ENCODE data around the gene SARDH. TPM values are rescaled to one million over a fixed set of nuclear protein-coding genes. Genes with fewer than 3 reads are reported as not detected.

Gene SARDH
- total RNA-seq, 4 donors from 2014 or later: 0.10 to 0.29 TPM; not detected in 2

DNA sequence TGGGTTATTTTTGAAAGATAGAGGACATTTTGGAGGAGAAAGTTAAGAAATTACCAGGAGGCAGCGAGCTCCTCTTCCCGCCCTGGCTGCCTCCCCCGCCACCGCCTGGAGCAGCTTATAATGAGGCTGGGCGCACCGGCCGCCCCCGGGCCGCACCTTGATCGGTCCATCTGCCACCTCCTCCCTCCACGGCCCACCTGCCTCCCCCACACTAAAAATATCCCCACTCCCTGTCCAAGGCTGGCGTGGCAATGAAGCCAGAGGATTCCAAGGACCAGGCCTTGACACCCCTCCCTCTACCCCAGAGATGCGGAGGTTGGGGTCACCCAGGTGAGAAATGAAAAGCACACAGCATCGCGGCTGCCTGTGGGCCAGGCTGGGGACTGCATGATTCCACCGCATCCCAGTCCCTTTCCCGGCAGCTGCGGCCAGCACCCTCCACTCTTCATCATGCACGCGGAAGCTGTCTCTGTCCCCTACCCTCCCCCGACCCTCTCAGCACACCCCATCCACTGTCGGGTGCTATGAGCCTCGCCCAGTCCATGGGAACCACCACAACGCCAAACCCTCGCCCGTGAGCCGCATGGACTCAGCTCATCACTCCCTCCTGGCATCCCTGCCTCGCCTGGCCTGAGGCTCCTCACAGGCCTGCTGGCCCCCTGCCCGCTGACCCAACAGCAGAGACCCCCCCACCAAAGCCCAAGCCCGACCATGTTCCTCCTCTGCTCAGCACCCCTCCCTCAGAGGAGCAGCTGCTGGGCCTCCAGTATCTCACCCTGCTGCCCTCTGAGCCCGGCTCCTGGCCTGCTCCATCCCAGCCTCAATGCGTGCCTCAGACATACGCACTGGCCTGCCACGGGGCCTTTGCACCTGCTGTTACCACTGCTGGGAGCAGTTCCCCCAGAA is 50.0 kb downstream of the SARDH start:
- intact Hi-C loops (cut with DNase I; ENCODE audit: low total_unique reads): no loop called here
- 80 to 83% methylated on average over 34 of the region's 34 CpGs for WGBS, 2 donors
- TF ChIP-seq, protein P1, sequence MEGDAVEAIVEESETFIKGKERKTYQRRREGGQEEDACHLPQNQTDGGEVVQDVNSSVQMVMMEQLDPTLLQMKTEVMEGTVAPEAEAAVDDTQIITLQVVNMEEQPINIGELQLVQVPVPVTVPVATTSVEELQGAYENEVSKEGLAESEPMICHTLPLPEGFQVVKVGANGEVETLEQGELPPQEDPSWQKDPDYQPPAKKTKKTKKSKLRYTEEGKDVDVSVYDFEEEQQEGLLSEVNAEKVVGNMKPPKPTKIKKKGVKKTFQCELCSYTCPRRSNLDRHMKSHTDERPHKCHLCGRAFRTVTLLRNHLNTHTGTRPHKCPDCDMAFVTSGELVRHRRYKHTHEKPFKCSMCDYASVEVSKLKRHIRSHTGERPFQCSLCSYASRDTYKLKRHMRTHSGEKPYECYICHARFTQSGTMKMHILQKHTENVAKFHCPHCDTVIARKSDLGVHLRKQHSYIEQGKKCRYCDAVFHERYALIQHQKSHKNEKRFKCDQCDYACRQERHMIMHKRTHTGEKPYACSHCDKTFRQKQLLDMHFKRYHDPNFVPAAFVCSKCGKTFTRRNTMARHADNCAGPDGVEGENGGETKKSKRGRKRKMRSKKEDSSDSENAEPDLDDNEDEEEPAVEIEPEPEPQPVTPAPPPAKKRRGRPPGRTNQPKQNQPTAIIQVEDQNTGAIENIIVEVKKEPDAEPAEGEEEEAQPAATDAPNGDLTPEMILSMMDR (IDR thresholded peaks at IDR 0.05): no peak
- no peak for TF ChIP-seq POLR2A (IDR thresholded peaks at IDR 0.05)
- no peak overlapping the region for H3K4me3 ChIP-seq (ENCODE audit: low read depth, poor library complexity, severe bottlenecking)
- no peak for DNase-seq (ENCODE audit: low spot score in 2 of 2)

DNA sequence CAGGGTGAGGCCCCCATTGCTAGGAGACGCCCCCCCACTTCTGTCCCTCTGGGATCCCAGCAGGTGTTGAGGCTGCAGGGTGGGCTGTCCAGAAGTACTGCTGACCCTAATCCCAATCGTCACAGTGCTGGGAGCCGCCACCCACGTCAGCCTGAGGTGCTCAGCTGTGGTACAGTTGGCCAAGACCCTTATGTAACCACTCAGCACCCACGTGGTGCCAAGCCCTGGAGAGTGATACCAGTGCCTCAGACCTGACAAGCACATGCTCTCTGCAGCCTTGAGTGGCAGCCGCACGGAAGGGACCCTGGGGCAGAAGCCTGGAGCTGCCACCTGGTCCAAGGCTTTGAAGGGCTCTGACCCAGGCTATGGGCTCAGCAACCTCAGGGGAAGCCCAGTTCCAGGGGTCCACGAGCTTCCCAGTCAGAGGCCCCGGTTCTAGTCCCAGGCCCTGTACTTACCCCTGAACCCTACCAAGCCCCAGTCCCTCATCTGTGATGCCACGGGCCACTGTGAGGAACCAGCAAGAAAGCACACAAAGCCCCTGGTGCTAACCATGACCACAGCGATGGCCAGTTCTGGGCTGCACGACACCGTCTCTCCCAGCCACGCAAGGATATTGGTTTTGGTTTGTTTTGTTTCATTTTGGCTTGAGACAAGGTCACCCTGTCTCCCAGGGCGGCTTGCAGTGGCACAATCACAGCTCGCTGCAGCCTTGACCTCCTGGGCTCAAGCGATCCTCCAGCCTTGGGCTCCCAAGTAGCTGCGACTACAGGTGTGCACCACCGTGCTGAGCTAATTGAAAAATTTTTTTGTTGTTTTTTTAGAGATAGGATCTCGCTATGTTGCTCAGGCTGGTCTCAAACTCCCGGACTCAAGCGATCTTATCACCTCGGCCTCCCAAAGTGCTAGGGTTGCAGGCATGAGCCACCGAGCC is 51.2 kb downstream of the SARDH start:
- TF ChIP-seq POLR2A (IDR thresholded peaks at IDR 0.05): no peak
- TF ChIP-seq, protein P1 (IDR thresholded peaks at IDR 0.05): no peak
- 84 to 89% methylated on average over 21 to 22 of the region's 24 CpGs for WGBS, 2 donors
- no peak overlapping the region for H3K4me3 ChIP-seq (ENCODE audit: low read depth, poor library complexity, severe bottlenecking)
- no peak for DNase-seq (ENCODE audit: low spot score in 2 of 2)
- intact Hi-C loops (cut with DNase I; ENCODE audit: low total_unique reads): no loop called here

DNA sequence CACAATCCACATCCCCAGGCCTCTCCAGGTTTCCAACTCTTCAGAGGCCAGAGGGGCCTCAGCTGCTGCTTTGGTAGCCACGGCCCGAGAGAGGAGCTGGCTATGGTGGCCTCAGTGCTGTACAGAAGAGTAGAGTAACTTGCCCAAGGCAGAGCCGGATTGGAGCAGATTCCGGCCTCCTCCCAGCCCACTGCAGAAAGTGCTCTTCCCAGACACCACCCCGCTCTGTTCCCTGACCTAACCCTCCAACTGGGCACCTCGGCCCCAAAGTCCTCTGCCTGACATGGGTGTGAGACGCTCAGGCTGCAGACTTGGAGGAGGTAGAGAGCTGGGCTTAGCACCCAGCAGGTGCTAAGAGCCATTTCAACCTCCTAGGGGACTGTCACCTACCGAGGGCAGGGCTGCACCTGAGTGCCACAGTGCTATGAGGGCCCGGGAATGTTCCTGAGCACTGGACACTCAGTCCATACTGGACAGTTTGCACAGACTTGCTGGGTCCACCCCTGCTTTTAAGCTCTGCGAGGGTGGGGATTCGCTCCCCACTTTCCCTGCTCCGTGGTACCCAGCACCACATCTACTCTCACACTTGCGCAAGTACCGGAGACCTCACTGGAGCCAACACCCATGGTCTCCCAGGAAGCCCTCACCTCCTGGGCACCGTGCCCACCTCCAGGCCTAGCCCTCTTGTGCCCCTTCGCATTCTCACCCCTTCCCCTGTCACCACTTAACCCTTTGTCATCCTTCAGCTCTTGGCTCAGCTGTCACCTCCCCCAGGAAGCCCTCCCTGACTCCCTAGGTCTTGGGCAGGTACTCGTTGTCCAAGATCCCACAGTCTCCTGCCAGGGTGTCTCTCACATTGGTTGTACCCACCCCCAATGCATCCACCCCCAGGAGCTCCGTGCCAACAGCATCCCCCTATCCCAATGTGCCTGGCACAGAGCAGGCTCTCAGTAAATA is 52.2 kb downstream of the SARDH start:
- DNase-seq (ENCODE audit: low spot score in 2 of 2): no peak
- TF ChIP-seq, protein P1 (IDR thresholded peaks at IDR 0.05): no peak
- no peak for TF ChIP-seq POLR2A (IDR thresholded peaks at IDR 0.05)
- no peak overlapping the region for H3K4me3 ChIP-seq (ENCODE audit: low read depth, poor library complexity, severe bottlenecking)
- intact Hi-C loops (cut with DNase I; ENCODE audit: low total_unique reads): no loop called here
- WGBS, 2 donors: 89 to 92% methylated on average over 18 of the region's 18 CpGs

DNA sequence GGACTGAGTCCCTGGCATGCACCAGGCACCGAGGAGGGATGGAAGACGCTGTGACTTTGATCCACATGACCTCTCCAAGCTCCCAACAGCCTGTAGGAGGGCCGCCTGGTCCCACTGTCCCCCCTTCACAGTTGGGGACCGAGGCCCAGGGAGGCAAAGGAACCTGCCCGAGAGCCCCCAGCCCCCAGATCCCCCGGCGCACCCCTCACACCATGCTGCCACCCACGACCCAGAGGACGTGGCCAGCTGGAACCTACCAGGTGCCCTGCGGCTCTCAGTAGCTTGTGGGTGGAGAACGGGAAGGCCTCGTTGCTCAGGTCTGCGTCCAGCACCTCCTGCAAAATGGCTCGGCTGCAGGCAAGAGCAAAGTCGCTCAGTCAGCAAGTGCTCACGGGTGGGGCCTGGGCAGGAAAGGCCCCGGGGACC is 53.2 kb downstream of the SARDH start:
- intact Hi-C loops (cut with DNase I; ENCODE audit: low total_unique reads): no loop called here
- no peak overlapping the region for H3K4me3 ChIP-seq (ENCODE audit: low read depth, poor library complexity, severe bottlenecking)
- no peak for TF ChIP-seq POLR2A (IDR thresholded peaks at IDR 0.05)
- TF ChIP-seq, protein P1 (IDR thresholded peaks at IDR 0.05): no peak
- no peak for DNase-seq (ENCODE audit: low spot score in 2 of 2)
- 74 to 75% methylated on average over 9 to 11 of the region's 17 CpGs for WGBS, 2 donors
